HG03378 (cell line): Measurements from ENCODE around the gene RHOG.
"Not testable (repeated sequence)": the region's sequence is repeated elsewhere in the genome, so short reads cannot be mapped to it uniquely, and the experiment has no call there.

ENCODE experiments used
- ATAC-seq: cut with Tn5 transposase; IDR thresholded peaks from one replicate; pipeline ENCODE4 v1.9.1; 2021; ENCODE audit warnings: mild to moderate bottlenecking, moderate library complexity; ENCODE audit not compliant: unreplicated experiment

Gene RHOG

DNA sequence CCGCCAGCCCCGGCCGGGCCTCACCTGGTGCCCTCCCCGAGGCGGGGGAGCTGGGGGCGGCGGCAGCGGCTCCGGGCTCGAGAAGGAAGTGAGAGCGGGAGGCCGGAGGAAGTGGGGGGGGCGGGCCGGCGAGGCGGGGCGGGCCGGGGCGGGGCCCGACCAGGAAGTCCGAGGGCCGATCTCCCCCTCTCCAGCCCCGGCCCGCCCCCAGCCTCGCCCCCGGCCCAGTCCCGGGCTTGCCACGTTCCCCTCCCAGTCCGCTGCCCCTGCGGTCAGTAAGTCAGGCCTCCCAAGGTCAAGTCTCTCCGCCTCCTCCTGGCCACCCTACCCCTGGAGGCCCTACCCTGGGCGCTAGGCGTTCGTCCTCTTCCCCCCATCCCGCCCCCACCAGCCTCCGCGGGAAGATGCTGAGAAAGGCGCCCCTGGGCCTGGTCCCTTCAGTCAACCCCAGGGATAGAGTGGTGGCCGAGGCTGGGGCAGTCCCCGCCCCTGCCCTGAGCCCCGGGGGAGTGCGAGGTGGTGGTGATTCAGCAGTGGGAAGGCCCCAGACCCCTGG lies at the start of gene RHOG:
TSS of gene RHOG (minus strand) at position 90 of the 556 bp plus-strand sequence. CDS start 12,821 bp downstream, outside the sequence.
- peak; percentile 13 for ATAC-seq

DNA sequence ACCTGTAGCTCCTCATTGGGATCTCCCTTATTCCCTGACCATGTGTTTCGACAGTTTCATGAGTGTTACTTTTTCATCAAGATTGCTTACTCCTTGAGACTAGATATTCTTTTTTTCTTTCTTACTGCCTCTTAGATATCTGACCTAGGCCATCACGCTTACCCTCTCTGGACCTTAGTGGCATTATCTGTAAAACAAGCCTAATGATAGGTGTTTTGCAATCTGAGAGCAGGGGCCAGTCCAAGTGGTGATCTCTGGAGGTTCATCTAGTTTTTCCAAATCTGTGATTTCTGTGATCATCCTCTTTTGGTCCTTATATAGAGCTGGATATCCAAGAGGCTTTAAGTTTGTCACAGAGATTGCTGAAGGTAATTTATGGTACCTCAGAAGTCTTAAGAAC lies 49.3 kb upstream of the RHOG start:
- ATAC-seq: no peak

DNA sequence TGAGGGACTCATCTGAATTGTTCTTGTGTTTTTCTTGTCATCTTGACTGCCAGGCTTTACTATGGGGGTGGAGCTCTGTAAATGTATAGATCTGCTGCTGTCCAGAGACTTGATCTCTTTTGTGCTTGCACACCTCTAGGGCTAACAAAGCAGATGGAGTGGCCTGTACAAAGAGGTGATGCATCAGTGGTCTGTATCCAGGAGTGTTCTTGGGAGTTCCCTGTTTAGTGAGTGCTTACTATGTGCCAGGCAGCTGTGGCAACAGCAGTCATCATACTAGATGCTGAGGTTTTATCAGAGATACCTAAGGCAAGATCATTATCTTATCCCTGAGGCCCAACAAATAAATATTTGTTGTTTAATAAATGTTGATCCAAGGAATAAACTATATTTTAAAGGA lies 48.1 kb upstream of the RHOG start:
- ATAC-seq: no peak

DNA sequence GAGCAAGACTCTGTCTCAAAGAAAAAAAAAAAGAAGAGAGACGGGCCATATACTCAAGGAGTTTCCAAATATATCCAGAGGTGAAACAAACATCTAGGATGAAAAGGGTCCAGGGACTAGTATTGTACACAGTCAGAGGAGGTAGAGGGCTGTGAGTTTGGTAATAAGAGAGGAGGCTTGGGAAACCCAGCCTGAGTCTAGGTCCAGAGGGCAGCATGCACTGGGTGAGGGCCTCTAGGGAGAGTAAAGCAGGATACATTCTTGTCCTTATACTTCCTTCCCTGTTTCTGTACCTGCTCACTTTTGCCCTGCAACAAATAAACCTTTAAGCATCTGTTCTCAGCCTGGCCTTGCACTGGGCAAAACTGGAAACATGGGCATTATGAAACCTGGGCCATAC lies 46.2 kb upstream of the RHOG start:
- ATAC-seq: no peak

DNA sequence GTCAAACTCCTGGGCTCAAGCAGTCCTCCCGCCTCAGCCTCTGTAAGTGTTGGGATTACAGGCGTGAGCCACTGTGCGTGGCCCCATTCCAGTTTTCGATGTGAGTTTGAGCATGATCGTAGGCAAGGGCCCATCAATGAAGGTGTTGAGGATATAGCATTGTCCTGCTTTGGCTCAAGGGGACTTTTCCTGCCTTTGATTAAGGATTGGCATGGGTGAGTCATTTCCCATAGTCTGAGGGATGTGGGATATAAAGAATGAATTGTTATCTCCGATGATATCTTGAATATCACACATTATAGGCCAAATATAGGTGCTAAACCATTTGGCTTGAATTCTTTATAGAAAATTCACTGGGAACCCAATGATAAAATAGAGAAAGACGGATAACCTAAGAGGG lies 45.1 kb upstream of the RHOG start:
- ATAC-seq: no peak

DNA sequence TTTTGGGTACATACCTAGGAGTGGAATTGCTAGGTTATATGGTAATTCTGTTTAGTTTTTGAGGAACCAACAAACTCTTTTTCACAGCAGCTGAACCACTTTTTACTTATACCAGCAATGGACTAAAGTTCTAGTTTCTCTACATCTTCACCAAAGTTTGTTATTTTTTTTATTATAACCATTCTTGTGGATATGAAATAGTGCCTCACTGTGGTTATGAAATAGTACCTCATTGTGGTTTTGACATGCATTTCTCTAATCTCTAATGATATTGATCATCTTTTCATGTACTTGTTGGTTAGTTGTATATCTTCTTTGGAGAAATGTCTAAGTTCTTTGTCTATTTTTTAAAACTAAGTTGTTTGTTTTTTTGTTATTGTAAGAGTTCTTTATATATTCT lies 41.9 kb upstream of the RHOG start:
- no peak for ATAC-seq

DNA sequence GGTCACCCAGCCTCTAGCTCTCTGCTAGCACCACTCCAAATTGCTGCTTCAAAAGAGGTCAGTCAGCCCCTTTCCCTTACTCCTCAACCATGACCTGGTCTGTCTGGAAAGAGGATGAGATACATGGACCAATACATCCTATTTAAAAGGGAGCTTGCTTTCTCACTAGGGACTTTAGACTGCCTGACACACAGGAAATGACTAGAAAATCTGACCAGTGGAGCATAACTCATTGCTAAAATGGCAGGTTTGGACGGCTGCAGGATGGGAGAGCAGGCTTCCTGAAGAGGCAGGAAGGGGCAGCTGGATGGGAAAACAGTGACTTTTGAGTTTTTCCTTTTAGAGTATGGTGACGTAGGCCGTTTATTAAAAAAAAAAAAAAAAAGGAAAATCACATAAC lies 40.0 kb upstream of the RHOG start:
- ATAC-seq: no peak

DNA sequence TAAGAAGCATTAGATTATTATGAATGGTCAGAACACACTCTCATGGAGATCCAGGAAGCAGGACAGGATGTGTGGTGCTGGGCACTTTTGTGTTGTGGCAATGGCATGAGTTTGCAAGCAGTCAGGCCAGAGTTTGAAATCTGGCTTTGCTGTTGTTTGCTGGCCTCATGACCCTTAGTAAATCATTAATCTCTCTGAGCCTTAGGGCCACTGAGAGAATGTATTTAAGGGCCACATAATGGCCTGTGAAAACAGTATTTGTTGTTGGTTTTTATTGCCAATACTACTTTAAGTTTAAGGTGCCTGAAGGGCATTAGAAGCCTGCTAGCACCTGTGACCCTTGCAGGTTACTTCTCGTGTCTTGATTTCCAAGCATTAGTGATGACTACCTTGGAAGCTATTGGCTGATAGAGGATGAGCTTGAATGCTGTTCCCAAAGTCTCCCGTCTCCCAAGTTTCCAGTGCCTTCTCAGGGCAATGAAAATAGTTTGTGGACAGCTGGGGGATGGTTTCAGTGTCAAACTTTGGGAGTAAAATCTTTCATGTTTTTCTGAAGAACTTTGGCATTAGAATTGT lies 39.3 kb upstream of the RHOG start:
- ATAC-seq: peak; percentile 33

DNA sequence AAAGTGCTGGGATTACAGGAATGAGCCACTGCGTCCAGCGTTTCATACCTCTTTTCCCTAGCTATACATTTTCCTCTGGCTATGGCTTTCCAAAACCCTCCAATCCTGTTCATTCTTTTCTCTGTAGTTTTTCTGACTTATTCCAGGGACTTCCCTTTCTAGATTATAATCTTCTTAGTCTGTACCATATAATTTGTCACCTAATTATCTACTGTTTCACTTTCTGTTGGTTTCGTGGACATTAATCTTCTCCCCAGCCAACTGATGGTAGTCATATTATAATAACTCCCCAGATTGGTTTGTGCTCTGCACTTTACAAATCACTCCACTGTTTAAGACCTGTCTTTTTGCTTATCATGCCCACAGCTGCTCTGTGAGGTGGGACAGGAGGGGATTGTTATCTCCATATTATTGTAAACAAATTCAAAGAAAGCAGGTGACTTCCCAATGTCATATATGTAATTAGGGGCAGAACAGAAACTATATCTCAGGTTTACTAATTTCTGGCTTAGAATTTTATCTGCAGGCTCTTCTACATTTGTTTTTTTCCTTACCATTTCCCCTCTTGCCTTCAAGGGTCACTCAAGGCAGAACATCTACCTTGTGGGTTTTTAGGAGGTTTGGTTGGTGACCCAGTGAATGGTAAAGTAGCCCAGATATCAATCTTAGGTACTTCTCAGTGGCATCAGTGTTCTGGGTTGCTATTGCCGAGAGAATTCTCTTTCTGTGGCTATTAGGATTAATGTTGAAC lies 38.6 kb upstream of the RHOG start:
- peak; percentile 42 for ATAC-seq

DNA sequence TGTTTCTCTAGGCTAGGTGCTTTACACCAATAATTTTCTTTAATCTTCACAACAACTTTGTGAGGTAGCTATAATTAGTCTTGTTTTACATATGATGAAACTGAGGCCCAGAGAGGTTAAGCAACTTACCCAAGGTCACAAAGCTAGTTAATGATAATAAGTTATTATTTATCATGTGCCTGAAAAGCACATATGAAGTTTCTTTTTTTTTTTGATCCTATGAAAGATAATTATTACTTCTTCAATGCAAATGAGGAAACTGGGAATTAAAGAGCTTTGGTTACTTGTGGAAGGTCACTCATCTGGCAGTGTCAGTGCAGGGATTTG lies 37.5 kb upstream of the RHOG start:
- ATAC-seq: no peak

DNA sequence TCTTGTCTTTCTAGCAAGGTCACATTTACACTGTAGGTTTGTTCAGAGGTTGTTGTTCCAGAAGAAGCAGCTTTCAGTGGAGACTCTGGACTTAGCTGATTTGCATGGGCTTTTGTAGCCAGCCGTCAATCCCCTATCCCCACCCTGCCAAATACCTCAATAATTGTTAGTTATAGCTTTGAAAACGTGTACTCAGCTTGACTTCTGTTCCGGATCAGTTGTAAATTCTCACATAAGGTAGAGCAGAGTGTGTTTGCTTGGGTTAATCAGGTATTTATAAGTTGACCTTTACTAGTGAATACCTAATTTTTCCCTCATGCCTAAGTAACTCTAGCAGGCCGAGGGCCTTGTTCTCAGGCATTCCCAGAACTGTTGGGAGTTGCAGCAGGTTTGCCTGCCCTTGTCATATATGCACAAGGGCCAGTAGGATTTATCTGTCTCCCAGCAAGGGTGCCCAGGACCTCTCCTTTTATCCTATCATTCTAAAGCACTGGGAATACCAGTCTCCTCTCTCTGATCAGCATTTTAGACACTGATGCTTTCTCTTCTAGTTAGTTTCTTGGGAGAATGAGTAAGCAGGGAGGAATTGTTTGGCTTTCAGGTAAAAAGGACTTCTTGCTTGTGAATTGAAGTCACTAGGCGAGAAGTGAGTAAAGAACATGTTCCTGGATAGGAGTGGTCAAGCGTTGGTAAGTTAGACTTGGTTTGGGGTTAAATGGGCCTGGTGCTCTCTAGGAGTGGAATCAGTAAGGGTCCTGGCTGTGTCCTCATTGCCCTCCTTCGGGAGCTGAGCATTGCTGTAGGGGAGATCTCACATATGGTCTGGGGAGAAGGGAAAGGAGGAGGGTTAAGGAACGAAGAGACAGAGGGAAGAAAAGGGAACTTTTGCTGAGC lies 36.9 kb upstream of the RHOG start:
- ATAC-seq: no peak

DNA sequence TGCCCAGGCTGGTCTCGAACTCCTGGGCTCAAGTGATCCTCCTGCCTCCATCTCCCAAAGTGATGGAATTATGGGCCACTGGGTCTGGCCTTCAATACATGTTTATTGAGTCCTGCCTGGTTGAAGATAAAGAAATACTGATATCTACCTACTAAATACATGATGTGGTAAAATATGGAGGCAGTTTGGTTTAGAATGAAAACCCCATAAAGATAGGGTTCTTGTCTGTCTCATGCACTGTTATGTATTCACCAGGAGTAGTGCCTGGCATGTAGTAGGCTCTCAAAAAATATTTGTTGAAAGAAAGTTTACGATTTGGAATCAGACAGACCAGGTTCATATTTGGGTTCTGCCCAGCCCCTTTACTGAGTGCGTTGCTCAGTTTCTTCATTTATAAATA lies 35.9 kb upstream of the RHOG start:
- no peak for ATAC-seq

DNA sequence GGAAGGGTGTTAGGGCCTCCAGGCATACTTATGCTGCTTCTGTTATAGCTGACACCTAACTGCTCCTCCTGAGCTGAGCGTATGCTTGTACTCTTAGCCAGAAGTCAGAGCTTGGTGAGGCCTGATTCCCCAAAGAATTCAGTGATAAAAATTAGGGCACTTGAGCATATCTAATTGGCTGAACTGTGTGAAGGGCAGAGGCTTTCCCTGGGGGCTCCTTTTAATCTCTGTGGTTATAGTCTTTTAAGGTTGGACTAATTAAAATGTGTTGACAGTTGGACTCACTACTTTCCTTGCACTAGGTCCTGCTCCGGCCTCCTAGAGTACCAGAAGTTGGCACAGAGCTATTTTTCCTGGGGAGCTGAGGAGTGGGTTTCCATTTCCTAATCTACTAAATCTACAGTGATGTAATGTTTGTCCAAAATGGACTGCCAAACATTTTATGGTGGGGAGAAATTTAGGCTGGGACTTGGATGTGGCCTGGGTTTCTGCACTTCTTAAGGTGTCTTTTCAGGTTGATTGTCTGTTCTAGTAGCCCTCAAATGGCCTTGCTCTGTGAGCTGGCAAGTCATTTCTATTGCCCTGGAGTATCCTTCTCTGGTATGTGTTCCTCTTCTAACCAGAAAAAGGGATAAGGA lies 33.1 kb upstream of the RHOG start:
- no peak for ATAC-seq

DNA sequence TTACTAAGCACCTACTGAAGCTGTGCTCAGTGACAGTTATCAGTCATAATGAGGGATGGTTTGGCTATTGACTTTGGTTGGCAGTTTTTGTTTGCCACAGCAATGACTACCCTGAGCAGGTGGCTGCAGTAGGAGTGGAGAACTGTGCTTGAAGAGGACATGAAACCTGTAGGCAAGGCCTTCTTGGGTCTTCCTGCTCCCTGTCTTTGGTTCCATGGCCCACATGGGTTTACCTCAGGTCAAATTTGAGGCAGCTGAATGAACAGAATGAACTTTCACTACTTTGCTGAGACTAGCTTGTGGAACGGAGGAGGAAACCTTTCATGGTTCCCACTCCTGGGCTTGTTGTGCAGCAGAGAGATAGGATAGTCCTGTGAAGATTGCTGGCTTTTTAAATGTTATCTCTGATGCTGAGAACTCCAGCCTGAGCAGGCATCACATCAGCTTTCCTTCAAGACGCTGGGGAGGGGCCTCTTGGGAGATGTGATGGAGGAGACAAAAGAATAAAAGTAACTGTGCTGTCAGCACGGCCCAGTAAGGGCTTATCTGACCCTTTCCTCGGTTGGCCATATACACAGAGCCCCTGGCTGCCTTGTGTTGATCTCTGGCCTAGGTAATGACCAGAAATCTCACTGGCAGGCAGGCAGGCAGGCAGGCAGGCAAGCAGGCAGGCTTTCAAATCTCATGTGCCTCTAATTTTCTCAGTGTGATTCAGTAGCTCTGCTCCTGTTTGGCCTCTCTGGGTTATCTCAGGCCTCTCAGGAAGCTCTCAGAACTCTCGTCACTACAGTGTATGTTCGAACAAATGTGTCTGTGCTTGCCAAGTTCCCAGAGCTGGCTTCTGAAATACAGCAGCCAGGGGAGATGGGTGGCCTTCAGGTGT lies 26.7 kb upstream of the RHOG start:
- ATAC-seq: peak; percentile 48

DNA sequence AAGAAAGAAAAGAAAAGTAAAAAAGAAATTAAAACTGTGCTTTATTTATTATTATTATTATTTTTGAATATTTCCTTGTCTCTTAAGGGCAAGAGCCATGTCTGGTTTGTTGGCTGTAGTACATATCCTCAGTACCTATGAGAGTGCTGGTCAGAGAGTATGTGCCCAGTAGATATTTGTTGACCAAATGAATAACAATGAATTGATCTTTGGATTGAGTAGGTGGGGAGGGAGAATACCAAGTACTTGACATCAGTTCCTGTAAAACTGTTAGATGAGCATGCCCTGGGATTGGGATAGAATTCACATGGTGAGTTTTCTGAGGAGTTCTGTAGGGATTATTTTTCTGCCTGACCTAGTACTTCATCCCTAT lies 26.1 kb upstream of the RHOG start:
- ATAC-seq: no peak

DNA sequence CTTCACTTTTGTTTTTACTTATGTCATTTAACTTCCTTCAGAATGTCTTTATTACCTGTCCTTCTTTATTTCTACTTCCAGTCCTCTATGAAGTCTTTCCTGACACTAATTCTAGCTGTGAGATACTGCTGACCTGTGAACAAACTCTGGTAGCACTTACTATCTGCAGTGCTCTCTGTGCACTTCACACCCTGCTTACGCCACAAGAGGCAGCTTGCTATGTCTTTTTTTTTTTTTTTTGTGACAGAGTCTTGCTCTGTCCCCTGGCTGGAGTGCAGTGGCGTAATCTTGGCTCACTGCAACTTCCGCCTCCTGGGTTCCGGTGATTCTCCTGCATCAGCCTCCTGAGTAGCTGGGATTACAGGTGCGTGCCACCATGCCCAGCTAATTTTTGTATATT lies 25.4 kb upstream of the RHOG start:
- ATAC-seq: no peak

DNA sequence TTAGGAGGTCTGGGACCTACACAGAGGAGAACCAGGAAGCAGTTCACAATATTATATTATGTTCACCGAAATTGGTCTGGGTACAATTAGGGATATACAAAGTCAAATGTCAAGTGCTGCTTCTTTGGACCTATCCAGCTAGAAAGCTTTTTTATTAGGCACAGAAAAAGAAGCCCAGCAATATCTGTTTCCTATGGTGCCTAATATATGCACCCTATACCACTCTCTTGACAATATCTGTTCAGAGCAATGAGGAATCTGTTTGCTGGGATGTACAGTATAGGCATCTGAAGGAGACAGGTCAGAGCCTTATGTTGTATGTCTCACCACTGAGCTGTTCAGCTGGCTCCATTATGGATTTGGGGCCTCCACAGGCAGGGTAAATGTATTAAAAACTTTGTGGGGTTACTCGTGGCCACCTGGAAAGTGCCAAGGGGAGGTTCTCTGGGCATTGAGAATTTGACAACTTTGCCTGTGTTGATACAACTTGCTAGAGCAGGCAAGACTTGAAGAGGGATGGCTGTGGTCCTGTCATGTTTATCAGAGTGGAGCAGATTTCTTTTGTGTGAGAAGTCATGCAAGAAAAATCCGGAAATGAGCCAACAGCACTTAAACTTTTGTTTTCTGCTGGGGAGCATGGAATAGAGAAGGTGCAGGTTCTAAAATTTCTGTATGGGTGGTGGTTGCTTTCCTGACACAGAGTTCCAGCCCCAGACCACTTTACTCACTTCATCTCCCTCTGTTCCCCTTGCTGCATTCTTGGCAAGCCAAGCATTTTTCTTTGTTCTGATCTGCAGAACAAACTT lies 24.8 kb upstream of the RHOG start:
- ATAC-seq: no peak

DNA sequence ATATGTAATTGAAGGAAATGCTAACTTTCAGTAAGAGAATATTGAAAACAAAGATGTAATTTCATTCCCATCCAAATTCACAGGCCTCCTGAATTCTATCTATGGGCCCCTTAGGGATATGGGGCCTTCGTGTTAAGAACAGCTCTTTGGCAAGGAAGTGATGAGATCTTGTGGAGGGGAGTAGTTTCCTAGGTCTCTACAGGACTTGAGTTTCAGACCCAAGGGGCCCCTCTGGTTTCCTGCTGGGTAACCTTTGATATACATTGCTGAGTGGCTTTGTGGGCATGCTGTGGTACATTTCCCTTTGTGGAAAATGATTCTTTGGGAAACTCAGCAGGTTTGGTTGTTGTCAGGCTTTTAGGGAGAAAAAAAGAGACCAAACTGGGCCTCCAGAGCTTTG lies 20.9 kb upstream of the RHOG start:
- no peak for ATAC-seq

DNA sequence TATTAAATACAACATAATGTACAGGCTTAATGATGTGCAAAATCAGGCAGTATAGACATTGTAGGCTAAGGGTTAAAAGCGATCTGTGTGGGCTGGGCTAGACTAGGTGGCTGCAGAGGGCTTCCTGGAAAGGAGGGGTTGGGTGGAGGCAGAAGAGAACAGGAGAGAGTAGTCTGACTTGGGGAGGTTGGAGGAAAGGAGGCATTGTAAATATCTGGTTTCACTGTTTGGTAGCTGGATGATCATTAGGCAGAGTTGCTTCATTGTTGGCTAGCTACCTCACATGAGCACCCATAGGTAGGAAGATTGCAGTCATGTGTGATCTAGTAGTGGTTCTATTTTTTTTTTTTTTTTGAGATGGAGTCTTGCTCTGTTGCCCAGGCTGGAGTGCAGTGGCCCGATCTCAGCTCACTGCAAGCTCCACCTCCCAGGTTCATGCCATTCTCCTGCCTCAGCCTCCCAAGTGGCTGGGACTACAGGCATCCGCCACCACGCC lies 20.2 kb upstream of the RHOG start:
- ATAC-seq: not testable (repeated sequence)
